WTC11 (cell line): ENCODE results near the gene NRN1.

Experiments used
- ATF3 ChIP-seq: sonication (generic); formaldehyde crosslinking; conservative IDR thresholded peaks from 2 replicates; pipeline ENCODE4 v1.8.1; 2022; ENCODE audit warnings: mild to moderate bottlenecking, missing genetic modification reagents
- CBFB ChIP-seq: sonication (generic); formaldehyde crosslinking; IDR thresholded peaks from 2 replicates; pipeline ENCODE4 v1.8.1; 2022; ENCODE audit warnings: mild to moderate bottlenecking, low read depth, missing genetic modification reagents
- FOXP1 ChIP-seq: sonication (generic); formaldehyde crosslinking; IDR thresholded peaks from 2 replicates; pipeline ENCODE4 v1.8.0; 2022; ENCODE audit warnings: missing genetic modification reagents, mild to moderate bottlenecking, moderate library complexity, borderline replicate concordance
- TCF7 ChIP-seq: sonication (generic); formaldehyde crosslinking; IDR thresholded peaks from 2 replicates; pipeline ENCODE4 v1.8.0; 2022; ENCODE audit warnings: mild to moderate bottlenecking, low read depth, missing genetic modification reagents, moderate library complexity
- TF ChIP-seq, protein P1 (sequence below): sonication (generic); formaldehyde crosslinking; IDR thresholded peaks from 2 replicates; pipeline ENCODE4 v1.8.0; 2023; ENCODE audit warnings: missing genetic modification reagents, mild to moderate bottlenecking, borderline replicate concordance
- TF ChIP-seq, protein P2 (sequence below): fragments of 200-600 bp; IDR thresholded peaks from 2 replicates; pipeline ENCODE4 v1.8.0; 2022; ENCODE audit warnings: antibody characterized with exemption
- TF ChIP-seq, protein P3 (sequence below): sonication (generic); formaldehyde crosslinking; IDR thresholded peaks from 2 replicates; pipeline ENCODE4 v1.8.1; 2022; ENCODE audit warnings: mild to moderate bottlenecking, missing genetic modification reagents, moderate library complexity, borderline replicate concordance

GRCh38 chr6:5968817-5969734 is 37.6 kb downstream of the NRN1 start:
- no peak for TF ChIP-seq TCF7 (CRISPR knock-in tag)
- TF ChIP-seq, protein P1, sequence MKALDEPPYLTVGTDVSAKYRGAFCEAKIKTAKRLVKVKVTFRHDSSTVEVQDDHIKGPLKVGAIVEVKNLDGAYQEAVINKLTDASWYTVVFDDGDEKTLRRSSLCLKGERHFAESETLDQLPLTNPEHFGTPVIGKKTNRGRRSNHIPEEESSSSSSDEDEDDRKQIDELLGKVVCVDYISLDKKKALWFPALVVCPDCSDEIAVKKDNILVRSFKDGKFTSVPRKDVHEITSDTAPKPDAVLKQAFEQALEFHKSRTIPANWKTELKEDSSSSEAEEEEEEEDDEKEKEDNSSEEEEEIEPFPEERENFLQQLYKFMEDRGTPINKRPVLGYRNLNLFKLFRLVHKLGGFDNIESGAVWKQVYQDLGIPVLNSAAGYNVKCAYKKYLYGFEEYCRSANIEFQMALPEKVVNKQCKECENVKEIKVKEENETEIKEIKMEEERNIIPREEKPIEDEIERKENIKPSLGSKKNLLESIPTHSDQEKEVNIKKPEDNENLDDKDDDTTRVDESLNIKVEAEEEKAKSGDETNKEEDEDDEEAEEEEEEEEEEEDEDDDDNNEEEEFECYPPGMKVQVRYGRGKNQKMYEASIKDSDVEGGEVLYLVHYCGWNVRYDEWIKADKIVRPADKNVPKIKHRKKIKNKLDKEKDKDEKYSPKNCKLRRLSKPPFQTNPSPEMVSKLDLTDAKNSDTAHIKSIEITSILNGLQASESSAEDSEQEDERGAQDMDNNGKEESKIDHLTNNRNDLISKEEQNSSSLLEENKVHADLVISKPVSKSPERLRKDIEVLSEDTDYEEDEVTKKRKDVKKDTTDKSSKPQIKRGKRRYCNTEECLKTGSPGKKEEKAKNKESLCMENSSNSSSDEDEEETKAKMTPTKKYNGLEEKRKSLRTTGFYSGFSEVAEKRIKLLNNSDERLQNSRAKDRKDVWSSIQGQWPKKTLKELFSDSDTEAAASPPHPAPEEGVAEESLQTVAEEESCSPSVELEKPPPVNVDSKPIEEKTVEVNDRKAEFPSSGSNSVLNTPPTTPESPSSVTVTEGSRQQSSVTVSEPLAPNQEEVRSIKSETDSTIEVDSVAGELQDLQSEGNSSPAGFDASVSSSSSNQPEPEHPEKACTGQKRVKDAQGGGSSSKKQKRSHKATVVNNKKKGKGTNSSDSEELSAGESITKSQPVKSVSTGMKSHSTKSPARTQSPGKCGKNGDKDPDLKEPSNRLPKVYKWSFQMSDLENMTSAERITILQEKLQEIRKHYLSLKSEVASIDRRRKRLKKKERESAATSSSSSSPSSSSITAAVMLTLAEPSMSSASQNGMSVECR, result no peak
- TF ChIP-seq CBFB (CRISPR knock-in tag), result no peak
- TF ChIP-seq, protein P2, sequence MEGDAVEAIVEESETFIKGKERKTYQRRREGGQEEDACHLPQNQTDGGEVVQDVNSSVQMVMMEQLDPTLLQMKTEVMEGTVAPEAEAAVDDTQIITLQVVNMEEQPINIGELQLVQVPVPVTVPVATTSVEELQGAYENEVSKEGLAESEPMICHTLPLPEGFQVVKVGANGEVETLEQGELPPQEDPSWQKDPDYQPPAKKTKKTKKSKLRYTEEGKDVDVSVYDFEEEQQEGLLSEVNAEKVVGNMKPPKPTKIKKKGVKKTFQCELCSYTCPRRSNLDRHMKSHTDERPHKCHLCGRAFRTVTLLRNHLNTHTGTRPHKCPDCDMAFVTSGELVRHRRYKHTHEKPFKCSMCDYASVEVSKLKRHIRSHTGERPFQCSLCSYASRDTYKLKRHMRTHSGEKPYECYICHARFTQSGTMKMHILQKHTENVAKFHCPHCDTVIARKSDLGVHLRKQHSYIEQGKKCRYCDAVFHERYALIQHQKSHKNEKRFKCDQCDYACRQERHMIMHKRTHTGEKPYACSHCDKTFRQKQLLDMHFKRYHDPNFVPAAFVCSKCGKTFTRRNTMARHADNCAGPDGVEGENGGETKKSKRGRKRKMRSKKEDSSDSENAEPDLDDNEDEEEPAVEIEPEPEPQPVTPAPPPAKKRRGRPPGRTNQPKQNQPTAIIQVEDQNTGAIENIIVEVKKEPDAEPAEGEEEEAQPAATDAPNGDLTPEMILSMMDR, result no peak
- TF ChIP-seq, protein P3, sequence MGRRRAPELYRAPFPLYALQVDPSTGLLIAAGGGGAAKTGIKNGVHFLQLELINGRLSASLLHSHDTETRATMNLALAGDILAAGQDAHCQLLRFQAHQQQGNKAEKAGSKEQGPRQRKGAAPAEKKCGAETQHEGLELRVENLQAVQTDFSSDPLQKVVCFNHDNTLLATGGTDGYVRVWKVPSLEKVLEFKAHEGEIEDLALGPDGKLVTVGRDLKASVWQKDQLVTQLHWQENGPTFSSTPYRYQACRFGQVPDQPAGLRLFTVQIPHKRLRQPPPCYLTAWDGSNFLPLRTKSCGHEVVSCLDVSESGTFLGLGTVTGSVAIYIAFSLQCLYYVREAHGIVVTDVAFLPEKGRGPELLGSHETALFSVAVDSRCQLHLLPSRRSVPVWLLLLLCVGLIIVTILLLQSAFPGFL (CRISPR knock-in tag), result no peak
- no peak for TF ChIP-seq FOXP1
- TF ChIP-seq ATF3 (CRISPR knock-in tag), result no peak
